GM21515 (cell line): Measurements from ENCODE around the gene NFE2.

Source experiments
- ATAC-seq: cut with Tn5 transposase; IDR thresholded peaks from one replicate; pipeline ENCODE4 v1.9.1; 2021; ENCODE audit not compliant: unreplicated experiment

The NFE2 gene

GRCh38 chr12:54306925-54307741 is 6.3 kb upstream of the NFE2 start:
- no peak for ATAC-seq

GRCh38 chr12:54304187-54304810 is 3.5 kb upstream of the NFE2 start:
- no peak for ATAC-seq

GRCh38 chr12:54303640-54304039 is 2.8 kb upstream of the NFE2 start:
- no peak for ATAC-seq

- ATAC-seq, result no peak
Measured at GRCh38 chr12:54301428-54302048, 723 bp upstream of the NFE2 start.

GRCh38 chr12:54300225-54300731 is 537 bp downstream of the NFE2 start:
- no peak for ATAC-seq

GRCh38 chr12:54299515-54300224 is 1.1 kb downstream of the NFE2 start:
- ATAC-seq, result no peak

- ATAC-seq, result no peak
Measured at GRCh38 chr12:54298904-54299303, 1.9 kb downstream of the NFE2 start.

- no peak for ATAC-seq
Measured at GRCh38 chr12:54296393-54297099, 4.3 kb downstream of the NFE2 start.

- ATAC-seq, result no peak
Measured at GRCh38 chr12:54294953-54295566, 5.8 kb downstream of the NFE2 start.

GRCh38 chr12:54294152-54294952 is 6.5 kb downstream of the NFE2 start:
- ATAC-seq, result no peak

GRCh38 chr12:54292931-54293241 is 7.9 kb downstream of the NFE2 start:
- ATAC-seq, result no peak

- no peak for ATAC-seq
Measured at GRCh38 chr12:54292083-54292930, 8.5 kb downstream of the NFE2 start.

GRCh38 chr12:54287261-54288157 is 13.3 kb downstream of the NFE2 start:
- no peak for ATAC-seq

GRCh38 chr12:54286042-54287030 is 14.5 kb downstream of the NFE2 start:
- ATAC-seq, result no peak

- no peak for ATAC-seq
Measured at GRCh38 chr12:54285150-54286041, 15.4 kb downstream of the NFE2 start.
